PC-9 (cell line): Measurements from ENCODE around the gene TRIO. TPM values are rescaled to one million over a fixed set of nuclear protein-coding genes. Genes with fewer than 3 reads are reported as not detected.

ENCODE experiments used
- BruUV-seq: library from RNA; stranded (reverse); fragments of 400-500 nt; replicated peaks from 2 replicates; lab custom pipeline; 2021; lab: Mats Ljungman, UMichigan
- CTCF ChIA-PET: fragments of 300-600 bp; sonication (Branson Sonifier 250); formaldehyde crosslinking; loops from one replicate; lab custom pipeline; 2022; ENCODE audit warnings: antibody characterized with exemption; lab: Charles Lee
- POLR2A ChIA-PET: fragments of 300-600 bp; sonication (Branson Sonifier 250); formaldehyde crosslinking; loops from one replicate; lab custom pipeline; 2022; ENCODE audit warnings: antibody characterized with exemption; ENCODE audit not compliant: unreplicated experiment; lab: Charles Lee
- DNase-seq, 2 experiments: peaks; one replicate each; pipeline versions ENCODE4 v3.0.0 to v3.0.0-alpha.2; 2015 to 2022; ENCODE audit warnings: mixed read lengths in 1 of 2
- H2AFZ ChIP-seq: fragments of 200-600 bp; sonication (generic); 2 replicates; pipeline ENCODE4 v1.8.1; 2017; ENCODE audit warnings: antibody characterized with exemption
- H3F3A ChIP-seq: fragments of 200-600 bp; sonication (generic); 2 replicates; pipeline ENCODE4 v1.8.1; 2017; ENCODE audit warnings: antibody characterized with exemption, mild to moderate bottlenecking, low read depth; ENCODE audit not compliant: insufficient read depth
- H3K27ac ChIP-seq: fragments of 200-600 bp; sonication (generic); 2 replicates; pipeline ENCODE4 v1.6.1; 2016; ENCODE audit warnings: mixed run types
- H3K27me3 ChIP-seq: fragments of 200-600 bp; sonication (generic); 2 replicates; pipeline ENCODE4 v1.6.1; 2016; ENCODE audit warnings: low read depth, mixed run types; ENCODE audit not compliant: insufficient read depth
- H3K36me3 ChIP-seq: fragments of 200-600 bp; sonication (generic); 2 replicates; pipeline ENCODE4 v1.6.1; 2016; ENCODE audit warnings: low read depth, mixed run types
- H3K4me1 ChIP-seq: fragments of 200-600 bp; sonication (generic); replicated peaks from 2 replicates; pipeline ENCODE4 v1.6.1; 2016; ENCODE audit warnings: mixed run types; ENCODE audit not compliant: insufficient read depth
- H3K4me2 ChIP-seq: fragments of 200-600 bp; sonication (generic); 2 replicates; pipeline ENCODE4 v1.6.1; 2017; ENCODE audit warnings: mixed run types
- H3K4me3 ChIP-seq: fragments of 200-600 bp; sonication (generic); 2 replicates; pipeline ENCODE4 v1.6.1; 2016; ENCODE audit warnings: mixed run types
- H3K79me2 ChIP-seq: fragments of 200-600 bp; sonication (generic); 2 replicates; pipeline ENCODE4 v1.6.1; 2017; ENCODE audit warnings: low read depth, mixed run types
- H3K9me2 ChIP-seq: fragments of 200-600 bp; sonication (generic); 2 replicates; pipeline ENCODE4 v1.8.1; 2017; ENCODE audit warnings: mild to moderate bottlenecking; ENCODE audit not compliant: insufficient read depth
- H3K9me3 ChIP-seq: fragments of 200-600 bp; sonication (generic); 2 replicates; pipeline ENCODE4 v1.8.1; 2016; ENCODE audit warnings: low read depth; ENCODE audit not compliant: insufficient read depth
- H4K20me1 ChIP-seq: fragments of 200-600 bp; sonication (generic); 2 replicates; pipeline ENCODE4 v1.8.1; 2017; ENCODE audit not compliant: insufficient read depth
- EZH2 ChIP-seq: fragments of 200-600 bp; sonication (generic); IDR thresholded peaks from 2 replicates; pipeline ENCODE4 v1.8.0; 2017; ENCODE audit warnings: antibody characterized with exemption, low read depth
- intact Hi-C: fragments of 100-400 bp; cut with micrococcal nuclease; formaldehyde crosslinking; loops from one replicate; pipeline ENCODE4 v1.10.0; 2022; ENCODE audit not compliant: unreplicated experiment
- total RNA-seq: library from RNA; stranded (reverse); gene quantifications from 2 replicates; pipeline ENCODE4 v1.2.3, GENCODE V29; 2021
- TF ChIP-seq, protein P1 (sequence below): fragments of 200-600 bp; sonication (generic); conservative IDR thresholded peaks from 2 replicates; pipeline ENCODE4 v1.6.1; 2017; ENCODE audit warnings: mixed run types, antibody characterized with exemption, mild to moderate bottlenecking, moderate library complexity

The TRIO gene
- total RNA-seq, 1 experiment from 2014 or later: 596 TPM

- H3K9me3 ChIP-seq: no peaks in the 10 kb centered on the region
- no peaks in the 10 kb centered on the region for H3K79me2 ChIP-seq
- H3K9me2 ChIP-seq: no peaks in the 10 kb centered on the region
- no peaks in the 10 kb centered on the region; the same call in 1 of the 2 replicates for H4K20me1 ChIP-seq
- CTCF ChIA-PET: no interaction called here
- H3K36me3 ChIP-seq: peaks cover 22% of the 10 kb centered on the region; the same call in 1 of the 2 replicates
- no peak overlapping the region for H2AFZ ChIP-seq
- DNase-seq: no peak
- H3K27me3 ChIP-seq: no peaks in the 10 kb centered on the region
- H3K4me3 ChIP-seq: no peak overlapping the region
- intact Hi-C loops: no loop called here
- POLR2A ChIA-PET: no interaction called here
- no peak overlapping the region for H3K27ac ChIP-seq
- H3K4me1 ChIP-seq: no peaks in the 10 kb centered on the region
- no peak for TF ChIP-seq EZH2
- TF ChIP-seq, protein P1, sequence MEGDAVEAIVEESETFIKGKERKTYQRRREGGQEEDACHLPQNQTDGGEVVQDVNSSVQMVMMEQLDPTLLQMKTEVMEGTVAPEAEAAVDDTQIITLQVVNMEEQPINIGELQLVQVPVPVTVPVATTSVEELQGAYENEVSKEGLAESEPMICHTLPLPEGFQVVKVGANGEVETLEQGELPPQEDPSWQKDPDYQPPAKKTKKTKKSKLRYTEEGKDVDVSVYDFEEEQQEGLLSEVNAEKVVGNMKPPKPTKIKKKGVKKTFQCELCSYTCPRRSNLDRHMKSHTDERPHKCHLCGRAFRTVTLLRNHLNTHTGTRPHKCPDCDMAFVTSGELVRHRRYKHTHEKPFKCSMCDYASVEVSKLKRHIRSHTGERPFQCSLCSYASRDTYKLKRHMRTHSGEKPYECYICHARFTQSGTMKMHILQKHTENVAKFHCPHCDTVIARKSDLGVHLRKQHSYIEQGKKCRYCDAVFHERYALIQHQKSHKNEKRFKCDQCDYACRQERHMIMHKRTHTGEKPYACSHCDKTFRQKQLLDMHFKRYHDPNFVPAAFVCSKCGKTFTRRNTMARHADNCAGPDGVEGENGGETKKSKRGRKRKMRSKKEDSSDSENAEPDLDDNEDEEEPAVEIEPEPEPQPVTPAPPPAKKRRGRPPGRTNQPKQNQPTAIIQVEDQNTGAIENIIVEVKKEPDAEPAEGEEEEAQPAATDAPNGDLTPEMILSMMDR: no peak
- no peak overlapping the region for H3K4me2 ChIP-seq
- H3F3A ChIP-seq: 0 out of 2 replicates have a peak, but pooled peaks cover 4% of the 10 kb centered on the region
- BruUV-seq: no TSS peak
Observed at GRCh38 chr5:14417792-14418765, 274.9 kb downstream of the TRIO start.

DNA sequence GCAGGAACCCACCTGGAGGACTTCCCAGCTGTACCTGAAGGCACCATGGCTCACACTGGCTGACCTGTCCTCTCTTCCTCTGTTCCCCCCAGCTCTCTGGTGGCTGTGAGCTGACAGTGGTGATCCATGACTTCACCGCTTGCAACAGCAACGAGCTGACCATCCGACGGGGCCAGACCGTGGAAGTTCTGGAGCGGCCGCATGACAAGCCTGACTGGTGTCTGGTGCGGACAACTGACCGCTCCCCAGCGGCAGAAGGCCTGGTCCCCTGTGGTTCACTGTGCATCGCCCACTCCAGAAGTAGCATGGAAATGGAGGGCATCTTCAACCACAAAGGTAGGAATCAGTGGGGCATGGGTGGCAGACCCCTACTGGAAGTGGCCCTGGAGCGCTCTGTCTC lies 276.5 kb downstream of the TRIO start:
- Histone ChIP-seq H4K20me1 (no peaks in the 10 kb centered on the region; the same call in 1 of the 2 replicates), H3K4me2 (no peak overlapping the region), H3K27ac (no peak overlapping the region), H3K79me2 (no peaks in the 10 kb centered on the region), H3F3A (0 out of 2 replicates have a peak, but pooled peaks cover 4% of the 10 kb centered on the region), H2AFZ (no peak overlapping the region), H3K36me3 (0 out of 2 replicates have a peak, but pooled peaks cover 15% of the 10 kb centered on the region), H3K27me3 (no peaks in the 10 kb centered on the region), H3K4me1 (no peaks in the 10 kb centered on the region), H3K9me3 (no peaks in the 10 kb centered on the region), H3K9me2 (no peaks in the 10 kb centered on the region), H3K4me3 (no peak overlapping the region)
- ChIA-PET CTCF (no interaction called here), POLR2A (no interaction called here)
- BruUV-seq: no TSS peak
- DNase-seq: no peak
- intact Hi-C loops: no loop called here
- TF ChIP-seq, protein P1: no peak
- no peak for TF ChIP-seq EZH2

- H2AFZ ChIP-seq: no peak overlapping the region
- no peak for TF ChIP-seq EZH2
- TF ChIP-seq, protein P1: no peak
- no peaks in the 10 kb centered on the region; the same call in 1 of the 2 replicates for H4K20me1 ChIP-seq
- H3K27ac ChIP-seq: no peak overlapping the region
- H3K27me3 ChIP-seq: no peaks in the 10 kb centered on the region
- intact Hi-C loops: no loop called here
- CTCF ChIA-PET: no interaction called here
- no peak overlapping the region for H3K4me3 ChIP-seq
- H3K4me2 ChIP-seq: no peak overlapping the region
- DNase-seq: no peak
- 0 out of 2 replicates have a peak, but pooled peaks cover 4% of the 10 kb centered on the region for H3F3A ChIP-seq
- H3K4me1 ChIP-seq: no peaks in the 10 kb centered on the region
- H3K9me2 ChIP-seq: no peaks in the 10 kb centered on the region
- no peaks in the 10 kb centered on the region for H3K79me2 ChIP-seq
- 0 out of 2 replicates have a peak, but pooled peaks cover 14% of the 10 kb centered on the region for H3K36me3 ChIP-seq
- H3K9me3 ChIP-seq: no peaks in the 10 kb centered on the region
- POLR2A ChIA-PET: no interaction called here
- BruUV-seq: no TSS peak
Observed at GRCh38 chr5:14420101-14420811, 277.1 kb downstream of the TRIO start.
